Mucosa of descending colon (tissue), 3 donors: ENCODE measurements around the gene NOTCH3. TPM values are rescaled to one million over a fixed set of nuclear protein-coding genes. Genes with fewer than 3 reads are reported as not detected.

Experiments used
- ATAC-seq: fragments of 200-7000 bp; cut with Tn5 transposase; one replicate; pipeline ENCODE4 v1.9.1; 2020; ENCODE audit warnings: mild to moderate bottlenecking, moderate library complexity
- DNase-seq, 3 donors: peaks; one replicate each; pipeline ENCODE4 v3.0.0-alpha.2; 2020
- H3K36me3 ChIP-seq: fragments of 200-600 bp; one replicate; pipeline ENCODE4 v1.8.0; 2021; ENCODE audit warnings: low read depth, mild to moderate bottlenecking
- H3K4me1 ChIP-seq: fragments of 200-600 bp; one replicate; pipeline ENCODE4 v1.8.0; 2021; ENCODE audit warnings: low read depth, mild to moderate bottlenecking
- H3K4me3 ChIP-seq: fragments of 200-600 bp; one replicate; pipeline ENCODE4 v1.8.0; 2021; ENCODE audit warnings: mild to moderate bottlenecking
- H3K9me3 ChIP-seq: fragments of 200-600 bp; one replicate; pipeline ENCODE4 v1.8.0; 2021; ENCODE audit warnings: mild to moderate bottlenecking
- CTCF ChIP-seq: fragments of 200-600 bp; IDR thresholded peaks from one replicate; pipeline ENCODE4 v1.8.0; 2022; ENCODE audit warnings: antibody characterized with exemption, mild to moderate bottlenecking
- intact Hi-C, 2 donors: fragments of 100-400 bp; cut with DNase I in 1 of 2; cut with micrococcal nuclease in 1 of 2; formaldehyde crosslinking; loops; one replicate each; pipeline versions ENCODE4 v1.11.0 to v1.11.1; 2022; cut with DNase I, micrococcal nuclease
- total RNA-seq, 3 donors: library from RNA; stranded (reverse); fragmentation: NEBNext Ultra II Directional in 2 of 3; extraction: Animal tissue kit (Norgen Biotek cat#: 25700) in 2 of 3; gene quantifications; one replicate each; pipeline versions ENCODE4 v1.2.1 to v1.2.4, GENCODE V29; 2021 to 2023
- donor health status: DM: no; HTN: no; CAD: no; lungs with moderate emphysema.
- donor health status: DM: no; HTN: no; CAD: no.
- donor health status: DM: no; HTN: yes; CAD: no.

The NOTCH3 gene
- total RNA-seq, 3 donors from 2014 or later, result 3.8 to 13.3 (median 13.0) TPM

DNA sequence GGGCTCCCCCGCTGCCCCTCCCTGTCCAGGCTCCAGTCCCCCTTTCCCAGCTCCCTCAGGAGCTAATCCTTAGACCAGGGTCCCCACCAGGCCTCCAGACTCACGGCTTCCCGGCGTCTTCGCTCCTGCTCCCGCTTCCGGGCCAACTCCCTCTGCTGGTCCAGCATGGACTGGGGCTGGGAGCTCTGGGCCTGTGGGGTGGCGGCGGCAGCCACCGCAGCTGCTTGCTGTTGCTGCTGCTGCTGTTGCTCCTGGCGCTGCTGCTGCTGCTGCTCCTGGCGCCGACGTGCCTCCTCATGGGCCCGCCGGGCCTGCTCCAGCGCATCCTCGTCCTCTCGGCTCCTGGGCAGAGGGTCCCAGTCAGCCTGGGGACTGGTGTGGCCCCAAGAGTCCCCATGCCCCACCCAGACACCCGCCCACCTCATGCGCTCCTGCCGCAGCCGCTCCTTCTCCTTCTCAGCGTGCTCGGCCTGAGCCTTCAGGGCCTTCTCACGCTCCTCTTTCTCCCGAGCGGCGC, 37.9 kb upstream of the NOTCH3 start:
- TF ChIP-seq CTCF, result no peak
- Histone ChIP-seq H3K9me3 (no peaks in the 10 kb centered on the region), H3K4me1 (no peaks in the 10 kb centered on the region), H3K36me3 (no peaks in the 10 kb centered on the region), H3K4me3 (no peak overlapping the region)
- ATAC-seq (no peak), DNase-seq (no peak)
- intact Hi-C loops, result no loop called here

DNA sequence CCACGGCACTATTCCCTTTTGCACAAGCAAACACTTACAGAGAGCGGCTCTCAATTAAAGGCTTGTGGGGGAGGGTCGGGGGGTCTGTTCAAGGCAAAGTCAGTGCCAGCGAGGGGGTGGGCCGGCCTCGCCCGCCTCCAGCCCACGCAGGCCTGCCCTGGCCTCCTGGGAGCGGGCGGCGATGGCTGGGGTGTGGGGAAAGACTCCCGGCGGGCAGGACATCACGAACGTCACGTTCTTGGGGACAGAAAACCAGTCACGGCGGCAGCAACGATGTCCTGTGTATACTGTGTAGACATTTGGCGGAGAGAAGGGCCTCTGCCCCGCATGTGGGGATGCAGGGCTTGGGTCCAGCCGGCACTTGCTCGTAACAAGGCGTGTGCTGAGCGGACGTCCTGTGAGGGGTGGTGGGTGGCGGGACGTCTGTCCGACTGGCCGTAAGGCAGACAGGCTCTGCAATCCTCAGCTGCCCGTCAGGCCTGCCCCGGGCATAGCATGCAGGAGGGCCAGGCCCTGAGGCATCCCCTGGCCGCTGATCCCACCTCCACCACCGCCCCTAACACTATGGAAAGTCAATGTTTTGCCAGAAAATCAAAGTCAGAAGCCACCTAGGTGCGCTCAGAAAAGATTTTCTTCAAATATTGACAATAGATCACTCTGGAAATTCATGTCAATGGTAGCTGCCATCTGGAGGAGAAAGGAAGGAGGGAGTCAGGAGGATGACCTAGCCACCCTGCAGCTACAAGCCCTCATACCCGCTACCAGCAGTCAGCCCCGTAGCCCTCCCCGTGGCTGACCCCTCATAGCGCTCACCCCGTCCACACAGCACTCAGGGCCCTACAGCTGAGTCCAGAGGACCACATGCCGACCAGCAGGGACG, 37.2 kb upstream of the NOTCH3 start:
- peaks cover 2% of the 10 kb centered on the region for H3K4me1 ChIP-seq
- ATAC-seq, result no peak
- H3K4me3 ChIP-seq, result no peak overlapping the region
- H3K36me3 ChIP-seq, result no peaks in the 10 kb centered on the region
- no peak for DNase-seq
- no peaks in the 10 kb centered on the region for H3K9me3 ChIP-seq
- intact Hi-C loops, result no loop called here
- TF ChIP-seq CTCF, result no peak

DNA sequence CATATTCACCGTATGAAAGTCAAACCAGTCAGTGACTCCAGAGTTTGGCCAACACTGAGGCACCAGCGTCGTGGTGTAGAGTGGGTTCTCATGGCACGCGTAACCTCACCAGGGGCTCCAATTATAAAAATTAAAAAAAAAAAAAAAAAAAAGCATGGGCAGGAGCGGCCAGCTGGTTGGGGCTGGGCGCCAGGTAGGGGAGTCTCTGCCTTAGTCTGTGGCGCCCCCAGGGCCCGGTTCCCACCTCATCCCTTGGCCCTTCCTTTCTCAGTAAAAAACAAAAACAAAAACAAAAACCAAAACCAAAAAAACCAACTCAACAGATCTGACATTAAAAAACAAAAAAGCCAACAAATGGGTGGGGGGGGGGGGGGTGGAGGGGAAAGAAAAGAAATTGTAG, 36.1 kb upstream of the NOTCH3 start:
- intact Hi-C loops, result no loop called here
- no peaks in the 10 kb centered on the region for H3K9me3 ChIP-seq
- H3K36me3 ChIP-seq, result no peaks in the 10 kb centered on the region
- DNase-seq, result no peak
- H3K4me1 ChIP-seq, result peaks cover 7% of the 10 kb centered on the region
- H3K4me3 ChIP-seq, result no peak overlapping the region
- ATAC-seq, result no peak
- no peak for TF ChIP-seq CTCF

GRCh38 chr19:15235781-15236180, 35.0 kb upstream of the NOTCH3 start:
- H3K9me3 ChIP-seq, result no peaks in the 10 kb centered on the region
- TF ChIP-seq CTCF, result no peak
- intact Hi-C loops, result no loop called here
- no peak overlapping the region for H3K4me3 ChIP-seq
- peaks cover 9% of the 10 kb centered on the region for H3K4me1 ChIP-seq
- no peaks in the 10 kb centered on the region for H3K36me3 ChIP-seq
- DNase-seq (no peak), ATAC-seq (no peak)

DNA sequence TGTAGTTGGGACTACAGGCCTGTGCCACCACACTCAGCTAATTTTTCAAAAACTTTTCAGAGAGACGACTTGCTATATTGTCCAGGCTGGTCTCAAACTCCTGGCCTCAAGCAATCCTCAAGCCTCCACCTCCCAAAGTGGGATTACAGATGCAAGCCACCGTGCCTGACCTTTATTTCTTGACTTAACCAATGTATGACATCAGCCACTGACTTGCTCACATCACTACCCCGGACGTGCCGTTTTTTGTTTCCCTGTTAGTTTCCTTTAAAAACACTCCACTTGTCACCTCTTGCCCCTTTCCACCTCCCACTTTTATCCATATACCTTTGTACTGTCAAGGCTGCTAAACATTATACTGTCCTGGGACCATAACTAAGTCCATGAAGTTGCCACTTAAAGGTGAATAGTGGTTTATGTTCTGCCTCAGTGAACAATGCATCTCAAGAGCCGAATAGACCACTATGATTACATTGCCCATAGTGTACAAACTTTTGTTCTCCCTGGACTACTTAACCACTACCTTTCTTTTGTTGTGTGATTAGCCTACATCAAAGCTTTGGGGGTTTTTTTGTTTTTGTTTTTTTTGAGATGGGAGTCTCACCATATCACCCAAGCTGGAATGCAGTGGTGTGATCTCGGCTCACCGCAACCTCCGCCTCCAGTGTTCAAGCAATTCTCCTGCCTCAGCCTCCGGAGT, 33.8 kb upstream of the NOTCH3 start:
- Histone ChIP-seq H3K36me3 (no peaks in the 10 kb centered on the region), H3K4me1 (peaks cover 9% of the 10 kb centered on the region), H3K9me3 (no peaks in the 10 kb centered on the region), H3K4me3 (no peak overlapping the region)
- ATAC-seq (no peak), DNase-seq (no peak)
- TF ChIP-seq CTCF, result no peak
- intact Hi-C loops, result no loop called here
